ENCODE measurements around the gene CCDC178.

- no peak for TF ChIP-seq EP300 (IDR thresholded peaks at IDR 0.05)
- TF ChIP-seq, protein P1, sequence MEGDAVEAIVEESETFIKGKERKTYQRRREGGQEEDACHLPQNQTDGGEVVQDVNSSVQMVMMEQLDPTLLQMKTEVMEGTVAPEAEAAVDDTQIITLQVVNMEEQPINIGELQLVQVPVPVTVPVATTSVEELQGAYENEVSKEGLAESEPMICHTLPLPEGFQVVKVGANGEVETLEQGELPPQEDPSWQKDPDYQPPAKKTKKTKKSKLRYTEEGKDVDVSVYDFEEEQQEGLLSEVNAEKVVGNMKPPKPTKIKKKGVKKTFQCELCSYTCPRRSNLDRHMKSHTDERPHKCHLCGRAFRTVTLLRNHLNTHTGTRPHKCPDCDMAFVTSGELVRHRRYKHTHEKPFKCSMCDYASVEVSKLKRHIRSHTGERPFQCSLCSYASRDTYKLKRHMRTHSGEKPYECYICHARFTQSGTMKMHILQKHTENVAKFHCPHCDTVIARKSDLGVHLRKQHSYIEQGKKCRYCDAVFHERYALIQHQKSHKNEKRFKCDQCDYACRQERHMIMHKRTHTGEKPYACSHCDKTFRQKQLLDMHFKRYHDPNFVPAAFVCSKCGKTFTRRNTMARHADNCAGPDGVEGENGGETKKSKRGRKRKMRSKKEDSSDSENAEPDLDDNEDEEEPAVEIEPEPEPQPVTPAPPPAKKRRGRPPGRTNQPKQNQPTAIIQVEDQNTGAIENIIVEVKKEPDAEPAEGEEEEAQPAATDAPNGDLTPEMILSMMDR (IDR thresholded peaks at IDR 0.05) = no peak
These were observed 29.2 kb upstream of the CCDC178 start for GRCh38 chr18:33469699-33470098.
